A549 (cell line): ENCODE data around the gene ZNF429.
"Not testable (repeated sequence)": the region's sequence is repeated elsewhere in the genome, so short reads cannot be mapped to it uniquely, and the experiment has no call there.

Experiments used
- CEBPB ChIP-seq, 2 experiments: fragments of >200 bp in 1 of 2; sonication (Bioruptor Twin) in 1 of 2; formaldehyde crosslinking in 1 of 2; IDR thresholded peaks; 2 replicates each; pipeline ENCODE4 v1.6.1; 2012 to 2016
- CHD2 ChIP-seq: fragments of 150-350 bp; IDR thresholded peaks from 2 replicates; pipeline ENCODE4 v1.6.1; 2014; ENCODE audit warnings: low read length; ENCODE audit not compliant: partially characterized antibody
- CTCF ChIP-seq: fragments of >200 bp; sonication (Bioruptor Twin); formaldehyde crosslinking; IDR thresholded peaks from 3 replicates; pipeline ENCODE4 v1.5.1; 2016
- ELK1 ChIP-seq: fragments of 150-350 bp; IDR thresholded peaks from 2 replicates; pipeline ENCODE4 v1.6.1; 2014; ENCODE audit warnings: low read depth, mild to moderate bottlenecking, low read length
- EP300 ChIP-seq, 2 experiments: fragments of >200 bp; sonication (Bioruptor Twin); formaldehyde crosslinking; IDR thresholded peaks; 2 replicates in 1 of 2; 3 replicates in 1 of 2; pipeline ENCODE4 v1.6.1; 2016 to 2017
- POLR2A ChIP-seq: IDR thresholded peaks from 2 replicates; pipeline ENCODE4 v1.6.1; 2012; ENCODE audit warnings: mild to moderate bottlenecking, low read length
- REST ChIP-seq: fragments of 200-600 bp; sonication (generic); IDR thresholded peaks from 2 replicates; pipeline ENCODE4 v1.6.1; 2016; ENCODE audit warnings: antibody characterized with exemption, mild to moderate bottlenecking, moderate library complexity
- ZC3H11A ChIP-seq: fragments of 450-650 bp; IDR thresholded peaks from 2 replicates; pipeline ENCODE4 v1.6.1; 2014; ENCODE audit warnings: antibody characterized with exemption, mild to moderate bottlenecking
- ZFP36 ChIP-seq: fragments of 450-650 bp; IDR thresholded peaks from 2 replicates; pipeline ENCODE4 v1.6.1; 2014; ENCODE audit warnings: borderline replicate concordance; ENCODE audit not compliant: partially characterized antibody

- not testable (repeated sequence) for TF ChIP-seq CTCF; ELK1; ZC3H11A; ZFP36; POLR2A; REST; CHD2; EP300 (IDR thresholded peaks at IDR 0.05); CEBPB (IDR thresholded peaks at IDR 0.05)
Observed at GRCh38 chr19:21536741-21537290, 31.4 kb downstream of the ZNF429 start.
